GM18508 (cell line): ENCODE results near the gene IBTK.
"Not testable (repeated sequence)": the region's sequence is repeated elsewhere in the genome, so short reads cannot be mapped to it uniquely, and the experiment has no call there.

Experiments
- ATAC-seq: cut with Tn5 transposase; IDR thresholded peaks from one replicate; pipeline ENCODE4 v1.9.1; 2021; ENCODE audit warnings: moderate number of reproducible peaks; ENCODE audit not compliant: insufficient read depth, unreplicated experiment

Gene IBTK

GRCh38 chr6:82182756-82183155 lies 64.8 kb downstream of the IBTK start:
- no peak for ATAC-seq

GRCh38 chr6:82179415-82179814 lies 68.1 kb downstream of the IBTK start:
- ATAC-seq: no peak

DNA sequence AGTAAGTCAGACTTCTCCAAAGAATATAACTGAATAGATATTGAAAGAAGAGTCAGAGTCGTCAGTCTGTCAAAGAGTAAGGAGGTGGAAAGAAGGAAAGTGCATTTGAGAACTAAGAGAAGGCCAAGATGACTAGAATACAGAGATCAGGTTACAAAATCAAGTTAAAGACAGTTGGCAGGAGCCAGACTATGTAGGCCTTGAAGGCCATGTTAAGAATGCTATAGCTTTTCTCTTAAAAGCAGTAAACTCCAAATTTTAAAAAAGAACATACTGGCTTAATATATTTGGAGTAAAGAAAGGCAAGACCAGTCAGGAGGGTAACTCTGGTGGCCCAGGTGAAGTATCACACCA lies 68.8 kb downstream of the IBTK start:
- ATAC-seq: no peak

DNA sequence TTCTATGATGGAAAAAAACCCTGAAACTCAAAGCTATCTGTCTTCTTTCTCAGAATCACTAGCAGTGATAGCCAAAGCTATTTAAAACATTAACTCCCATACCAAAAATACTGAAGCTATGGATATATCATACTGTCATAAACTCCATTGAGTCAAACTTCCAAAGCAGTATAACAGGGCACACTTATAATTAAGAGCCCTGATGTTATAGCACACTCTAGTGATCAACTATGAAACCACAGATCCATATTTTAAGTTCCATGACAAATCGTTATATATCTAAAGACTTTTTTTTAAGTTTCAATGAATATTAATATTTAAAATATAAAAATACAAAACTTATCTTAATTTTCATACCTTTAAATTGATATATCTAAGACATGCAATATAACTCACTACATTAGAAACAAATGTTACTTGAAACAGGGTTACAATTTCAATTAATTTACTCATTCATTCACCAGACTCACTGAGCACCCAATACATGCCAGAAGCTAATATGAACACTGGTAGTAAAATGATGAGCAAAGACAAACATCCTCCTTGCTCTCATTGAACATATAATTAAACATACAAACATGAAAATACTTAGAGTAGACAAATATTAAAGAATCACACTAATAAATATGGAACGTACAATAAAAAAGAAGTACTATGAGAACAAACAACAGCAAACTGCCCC lies 69.3 kb downstream of the IBTK start:
- ATAC-seq: no peak

- no peak for ATAC-seq
Measured at GRCh38 chr6:82176616-82177015, 70.9 kb downstream of the IBTK start.

- no peak for ATAC-seq
Measured at GRCh38 chr6:82172594-82172993, 75.0 kb downstream of the IBTK start.

GRCh38 chr6:82169138-82169876 lies 78.2 kb downstream of the IBTK start:
- ATAC-seq: no peak

DNA sequence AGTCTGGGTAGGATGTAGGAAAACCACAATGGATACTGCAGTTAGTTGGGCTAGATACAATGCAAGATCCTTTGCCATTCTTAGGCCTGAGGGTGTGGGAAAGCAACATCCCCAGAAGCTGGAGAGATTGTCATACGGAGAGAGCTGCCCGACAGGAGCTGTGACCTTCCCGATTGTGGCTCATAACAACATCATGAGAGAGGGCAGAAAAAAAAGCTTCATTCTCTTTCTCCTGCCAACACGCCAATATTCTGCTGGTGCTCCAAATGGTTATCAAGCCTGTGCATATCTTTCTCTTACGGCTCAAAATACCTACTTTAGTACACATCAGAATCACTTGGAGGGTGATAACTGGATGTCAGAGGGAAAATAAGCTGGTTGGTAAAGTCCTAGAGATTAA lies 81.1 kb downstream of the IBTK start:
- no peak for ATAC-seq

- ATAC-seq: no peak
Measured at GRCh38 chr6:82160255-82160990, 87.1 kb downstream of the IBTK start.

DNA sequence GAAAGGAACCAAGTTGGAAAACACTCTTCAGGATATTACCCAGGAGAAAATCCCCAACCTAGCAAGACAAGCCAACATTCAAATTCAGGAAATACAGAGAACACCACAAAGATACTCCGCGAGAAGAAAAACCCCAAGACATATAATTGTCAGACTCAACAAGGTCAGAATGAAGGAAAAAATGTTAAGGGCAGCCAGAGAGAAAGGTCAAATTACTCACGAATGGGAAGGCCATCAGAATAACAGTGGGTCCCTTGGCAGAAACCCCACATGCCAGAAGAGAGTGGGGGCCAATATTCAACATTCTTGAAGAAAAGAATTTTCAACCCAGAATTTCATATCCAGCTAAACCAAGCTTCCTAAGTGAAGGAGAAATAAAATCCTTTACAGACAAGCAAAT lies 94.8 kb downstream of the IBTK start:
- not testable (repeated sequence) for ATAC-seq

DNA sequence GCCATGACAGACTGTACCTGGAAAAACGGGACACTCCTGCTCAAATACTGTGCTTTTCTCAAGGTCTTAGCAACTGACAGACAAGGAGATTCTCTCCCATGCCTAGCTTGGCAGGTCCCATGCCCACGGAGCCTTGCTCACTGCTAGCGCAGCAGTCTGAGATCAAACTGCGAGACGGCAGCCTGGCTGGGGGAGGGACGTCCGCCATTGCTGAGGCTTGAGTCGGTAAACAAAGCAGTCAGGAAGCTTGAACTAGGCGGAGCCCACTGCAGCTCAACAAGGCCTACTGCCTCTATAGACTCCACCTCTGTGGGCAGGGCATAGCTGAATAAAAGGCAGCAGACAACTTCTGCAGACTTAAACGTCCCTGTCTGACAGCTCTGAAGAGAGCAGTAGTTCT lies 96.4 kb downstream of the IBTK start:
- ATAC-seq: not testable (repeated sequence)

GRCh38 chr6:82145926-82146452 lies 101.6 kb downstream of the IBTK start:
- ATAC-seq: no peak

DNA sequence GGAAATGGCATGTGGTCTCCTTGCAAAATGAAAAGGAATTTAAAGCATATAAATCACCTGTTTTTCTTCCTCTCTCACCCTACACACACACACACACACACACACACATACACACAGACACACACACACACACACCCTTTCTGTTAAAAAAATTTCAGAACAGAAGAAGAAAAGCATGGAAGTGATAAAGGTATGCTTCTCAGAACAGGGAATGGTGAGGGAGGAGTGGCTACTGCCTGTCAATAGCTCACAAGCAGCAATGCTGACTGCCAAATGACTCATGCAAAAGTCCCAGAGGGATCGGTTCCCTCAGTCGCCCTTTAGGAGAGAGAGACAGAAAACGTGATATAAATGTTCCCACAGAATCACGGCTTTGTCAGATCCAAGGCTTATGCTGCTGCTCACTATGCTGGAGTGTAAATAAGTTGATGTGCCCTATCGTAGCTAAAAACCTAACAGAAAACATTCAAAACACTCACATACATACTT lies 102.6 kb downstream of the IBTK start:
- ATAC-seq: no peak

DNA sequence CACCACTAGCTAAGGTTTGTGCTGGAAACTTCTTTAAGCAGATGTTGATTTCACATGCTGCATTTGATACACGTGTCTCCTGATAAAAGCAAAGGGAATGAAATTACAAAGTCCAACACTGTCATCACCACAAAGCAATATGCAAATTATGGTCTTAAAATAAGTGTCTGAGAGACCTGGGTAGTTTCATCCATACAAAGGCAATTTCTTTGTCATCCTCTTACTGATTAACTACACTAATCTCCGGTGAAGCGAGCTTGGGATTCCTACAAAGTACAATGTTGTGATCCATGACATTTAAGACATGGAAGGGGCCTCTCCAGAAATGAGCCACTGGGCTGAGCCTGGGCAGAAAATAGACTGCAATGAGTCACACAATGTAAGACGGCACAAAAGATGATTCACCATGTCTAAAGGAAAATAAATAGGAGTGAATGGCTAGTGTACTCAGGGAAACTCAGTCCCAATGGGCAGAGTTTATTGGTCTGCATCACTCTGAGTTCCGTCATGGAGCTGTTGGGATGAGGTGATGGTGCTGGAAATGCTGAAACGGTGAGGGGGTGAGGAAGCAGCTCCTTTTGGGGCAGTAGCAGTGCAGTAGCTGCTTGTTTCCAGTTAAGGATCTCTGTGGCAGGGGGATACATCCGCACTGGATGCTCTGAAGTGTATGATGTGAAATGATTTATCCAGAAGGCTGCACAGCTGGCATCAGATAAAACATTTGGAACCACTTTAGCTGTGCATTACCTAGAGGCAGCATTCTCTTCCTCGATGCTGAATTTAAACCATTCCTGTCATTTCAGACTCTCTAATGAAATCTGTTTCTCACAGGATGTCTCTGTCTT lies 103.3 kb downstream of the IBTK start:
- ATAC-seq: peak; percentile 91

DNA sequence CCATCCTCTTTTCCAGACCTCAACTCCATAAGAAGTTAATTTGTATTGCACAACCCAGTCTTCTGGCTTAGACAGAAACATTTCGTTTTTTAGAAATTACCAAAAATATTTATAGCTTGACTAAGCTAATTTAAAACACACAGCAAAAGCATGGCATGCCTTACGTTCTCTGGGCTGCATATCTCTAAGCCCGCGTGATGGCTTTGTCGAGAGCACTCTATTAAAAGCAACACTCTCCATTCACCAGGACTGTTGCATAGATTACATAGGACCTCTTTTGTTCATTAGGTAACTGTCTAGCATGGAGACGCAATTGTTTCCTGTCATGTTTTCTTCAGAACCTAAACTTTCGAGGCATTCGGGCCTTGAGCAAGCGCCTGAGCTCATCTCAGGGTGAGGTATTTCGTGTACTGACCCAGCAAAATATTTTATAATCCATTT lies 104.5 kb downstream of the IBTK start:
- no peak for ATAC-seq

DNA sequence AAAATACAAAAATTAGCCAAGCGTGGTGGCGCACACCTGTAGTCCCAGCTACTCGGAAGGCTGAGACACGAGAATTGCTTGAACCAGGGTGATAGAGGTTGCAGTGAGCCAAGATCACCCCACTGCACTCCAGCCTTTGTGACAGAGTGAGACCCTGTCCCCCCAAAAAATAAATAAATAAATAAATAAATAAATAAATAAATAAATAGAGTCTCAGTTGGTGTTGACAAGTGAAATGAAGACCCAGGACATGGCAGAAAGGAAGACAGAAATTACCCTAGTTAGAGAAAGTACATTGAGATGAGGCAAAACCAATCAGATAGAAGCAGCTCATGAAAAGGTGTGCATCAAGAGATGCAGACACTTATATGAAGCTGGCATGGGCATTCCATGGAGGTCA lies 105.0 kb downstream of the IBTK start:
- ATAC-seq: no peak

DNA sequence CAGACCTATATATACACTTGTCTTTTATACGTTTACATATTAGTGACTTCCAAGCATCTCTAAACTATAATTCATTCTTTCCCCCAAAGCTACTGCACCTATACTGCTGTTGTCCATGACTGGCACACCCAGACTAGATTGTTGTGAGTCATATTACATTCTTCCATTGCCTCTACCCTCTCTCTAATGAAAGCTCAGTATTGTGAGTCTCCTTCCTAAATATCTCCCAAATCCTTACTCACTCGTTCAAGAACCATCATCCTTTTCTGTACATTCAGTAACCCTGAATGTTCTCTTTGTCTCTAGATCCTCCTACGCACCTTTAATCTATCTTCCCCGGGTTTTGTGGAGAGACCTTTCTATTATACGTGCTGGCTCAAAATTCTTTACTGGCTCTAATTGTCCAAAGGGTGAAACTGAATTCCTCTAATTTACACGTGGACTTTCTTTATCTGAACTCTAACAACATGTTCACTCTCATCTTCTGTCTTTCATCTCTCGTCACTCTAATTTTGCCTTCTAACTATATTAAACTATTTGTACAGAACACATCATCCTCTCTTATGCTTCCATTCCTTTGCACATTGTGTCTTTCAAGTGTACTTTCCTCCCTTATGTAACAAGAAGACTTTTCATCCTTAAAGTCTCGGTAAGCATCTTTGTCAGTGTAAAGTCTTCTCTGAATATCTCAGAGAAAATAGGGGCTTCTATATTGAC lies 109.3 kb downstream of the IBTK start:
- no peak for ATAC-seq

- ATAC-seq: no peak
Measured at GRCh38 chr6:82131441-82131840, 116.1 kb downstream of the IBTK start.

GRCh38 chr6:82129797-82130196 lies 117.7 kb downstream of the IBTK start:
- no peak for ATAC-seq
